Epithelial cell of proximal tubule (primary cell): Measurements from ENCODE around the gene COL16A1. TPM values are rescaled to one million over a fixed set of nuclear protein-coding genes. Genes with fewer than 3 reads are reported as not detected.

Experiments
- DNase-seq: peaks from one replicate; pipeline ENCODE4 v3.0.0-alpha.2; 2011; ENCODE audit warnings: low read depth
- H3K4me3 ChIP-seq: 2 replicates; pipeline ENCODE4 v1.5.1; 2011; ENCODE audit warnings: low read depth, mild to moderate bottlenecking, low read length
- total RNA-seq: library from RNA; depleted of rRNA; stranded (reverse); fragments of >200 nt; gene quantifications from 2 replicates; pipeline ENCODE4 v1.2.3, GENCODE V29; 2015
- TF ChIP-seq, protein P1 (sequence below): conservative IDR thresholded peaks from 2 replicates; pipeline ENCODE4 v1.5.1; 2012; ENCODE audit warnings: low read depth, mild to moderate bottlenecking, low read length

Gene COL16A1
- total RNA-seq, 1 donor from 2014 or later: 5.3 TPM

DNA sequence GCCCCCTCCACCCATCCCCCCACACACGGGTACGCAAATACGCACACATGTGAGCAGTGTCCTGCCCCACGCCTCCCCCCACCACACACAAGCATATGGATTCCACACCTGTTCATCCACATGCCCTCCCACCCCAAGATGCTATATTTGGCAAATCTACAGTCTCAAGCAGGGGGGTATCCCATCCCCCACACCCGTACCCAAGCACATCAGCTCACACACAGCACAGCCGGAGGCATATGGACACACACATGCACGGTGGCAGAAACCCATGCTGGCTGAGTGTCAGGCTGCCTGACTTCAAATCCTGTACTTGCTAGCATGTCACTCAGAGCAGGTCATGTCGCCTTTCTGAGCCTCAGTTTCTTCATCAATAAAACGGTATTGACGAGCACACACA lies 10.6 kb downstream of the COL16A1 start:
- TF ChIP-seq, protein P1, sequence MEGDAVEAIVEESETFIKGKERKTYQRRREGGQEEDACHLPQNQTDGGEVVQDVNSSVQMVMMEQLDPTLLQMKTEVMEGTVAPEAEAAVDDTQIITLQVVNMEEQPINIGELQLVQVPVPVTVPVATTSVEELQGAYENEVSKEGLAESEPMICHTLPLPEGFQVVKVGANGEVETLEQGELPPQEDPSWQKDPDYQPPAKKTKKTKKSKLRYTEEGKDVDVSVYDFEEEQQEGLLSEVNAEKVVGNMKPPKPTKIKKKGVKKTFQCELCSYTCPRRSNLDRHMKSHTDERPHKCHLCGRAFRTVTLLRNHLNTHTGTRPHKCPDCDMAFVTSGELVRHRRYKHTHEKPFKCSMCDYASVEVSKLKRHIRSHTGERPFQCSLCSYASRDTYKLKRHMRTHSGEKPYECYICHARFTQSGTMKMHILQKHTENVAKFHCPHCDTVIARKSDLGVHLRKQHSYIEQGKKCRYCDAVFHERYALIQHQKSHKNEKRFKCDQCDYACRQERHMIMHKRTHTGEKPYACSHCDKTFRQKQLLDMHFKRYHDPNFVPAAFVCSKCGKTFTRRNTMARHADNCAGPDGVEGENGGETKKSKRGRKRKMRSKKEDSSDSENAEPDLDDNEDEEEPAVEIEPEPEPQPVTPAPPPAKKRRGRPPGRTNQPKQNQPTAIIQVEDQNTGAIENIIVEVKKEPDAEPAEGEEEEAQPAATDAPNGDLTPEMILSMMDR: no peak
- no peak for DNase-seq

DNA sequence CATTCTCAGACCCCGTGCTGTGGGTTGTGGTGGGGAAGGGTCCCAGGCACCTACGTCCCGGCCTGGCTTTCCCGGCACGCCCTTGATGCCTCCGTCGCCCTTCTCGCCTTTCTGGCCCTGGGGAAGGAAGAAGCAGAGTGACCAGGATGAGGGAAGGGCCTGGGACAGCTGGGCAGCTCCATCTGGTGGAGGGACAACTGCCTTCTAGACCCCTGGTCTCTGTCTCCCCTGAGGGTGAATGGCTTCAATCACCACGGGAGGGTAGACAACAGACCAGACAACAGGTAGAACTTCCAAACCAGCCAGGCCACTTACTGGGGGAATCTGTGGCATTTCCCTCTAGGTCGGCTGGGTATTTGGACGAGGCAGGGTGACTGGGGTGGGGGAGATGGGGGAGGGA lies 11.9 kb downstream of the COL16A1 start:
- no peak for DNase-seq
- TF ChIP-seq, protein P1: peak; percentile 3

More for the DNA sequence above, 10.6 kb downstream of the COL16A1 start:
- no peak overlapping the region for H3K4me3 ChIP-seq

DNA sequence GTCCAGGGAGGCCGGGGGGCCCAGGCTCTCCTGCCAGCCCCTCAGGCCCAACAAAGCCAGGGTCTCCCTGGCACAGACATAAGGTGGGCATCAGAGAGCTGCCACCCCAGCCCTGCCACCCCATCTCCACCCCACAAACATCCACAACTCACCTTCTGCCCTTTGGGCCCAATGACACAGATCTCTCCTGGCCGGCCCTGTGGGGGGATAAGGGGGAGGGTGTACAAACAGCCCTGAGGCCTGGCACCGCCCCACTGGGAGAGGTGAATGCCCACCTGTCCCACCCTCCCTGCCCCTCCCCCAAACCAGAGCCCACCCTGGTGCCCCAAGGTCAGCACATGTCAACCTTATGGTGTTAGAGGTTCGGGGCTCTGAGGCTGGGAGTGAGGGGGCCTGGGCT lies 12.4 kb downstream of the COL16A1 start:
- TF ChIP-seq, protein P1: no peak
- no peak for DNase-seq
- no peak overlapping the region for H3K4me3 ChIP-seq

More for the DNA sequence above, 11.9 kb downstream of the COL16A1 start:
- H3K4me3 ChIP-seq: no peak overlapping the region

DNA sequence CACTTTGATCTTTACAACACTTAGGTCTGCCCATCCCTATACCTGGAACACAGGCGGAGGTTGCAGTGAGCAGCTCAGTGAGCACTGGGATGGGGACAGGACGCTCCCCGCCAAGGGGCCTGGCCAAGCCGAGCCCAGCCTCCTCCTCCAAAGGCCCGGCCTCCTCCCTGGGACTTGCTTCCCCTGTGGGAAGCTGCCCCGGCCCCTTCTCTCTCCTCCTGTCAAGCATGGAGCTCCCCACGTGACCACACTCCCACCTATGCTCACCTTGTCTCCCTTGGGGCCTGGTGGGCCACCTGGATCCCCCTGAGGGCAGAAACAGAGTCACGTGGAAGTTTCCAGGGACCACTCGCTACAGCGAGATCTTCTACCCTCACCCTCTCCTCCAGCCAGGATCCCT lies 12.9 kb downstream of the COL16A1 start:
- no peak for DNase-seq
- no peak overlapping the region for H3K4me3 ChIP-seq
- TF ChIP-seq, protein P1: no peak

GRCh38 chr1:31689854-31690253 lies 14.0 kb downstream of the COL16A1 start:
- no peak overlapping the region for H3K4me3 ChIP-seq
- DNase-seq: peak; percentile 48
- TF ChIP-seq, protein P1: no peak

- no peak for DNase-seq
- TF ChIP-seq, protein P1: no peak
- H3K4me3 ChIP-seq: no peak overlapping the region
Measured at GRCh38 chr1:31689379-31689778, 14.4 kb downstream of the COL16A1 start.

- DNase-seq: no peak
- H3K4me3 ChIP-seq: no peak overlapping the region
- TF ChIP-seq, protein P1: no peak
Measured at GRCh38 chr1:31688233-31688918, 15.4 kb downstream of the COL16A1 start.
